ENCODE measurements around the gene PRR13.

- TF ChIP-seq CTCF (IDR thresholded peaks at IDR 0.05) (no peak), EP300 (IDR thresholded peaks at IDR 0.05; ENCODE audit: low read depth) (no peak)
Observed at GRCh38 chr12:53493610-53494391, 52.3 kb downstream of the PRR13 start.

Measured in transverse colon (tissue), 3 donors.